ENCODE measurements around the gene UBR4. TPM values are rescaled to one million over a fixed set of nuclear protein-coding genes. Genes with fewer than 3 reads are reported as not detected.

The UBR4 gene
- polyA plus RNA-seq, 2 of the 4 experiments (the other 2 are of a cell fraction), result 55.8 to 74.3 TPM

DNA sequence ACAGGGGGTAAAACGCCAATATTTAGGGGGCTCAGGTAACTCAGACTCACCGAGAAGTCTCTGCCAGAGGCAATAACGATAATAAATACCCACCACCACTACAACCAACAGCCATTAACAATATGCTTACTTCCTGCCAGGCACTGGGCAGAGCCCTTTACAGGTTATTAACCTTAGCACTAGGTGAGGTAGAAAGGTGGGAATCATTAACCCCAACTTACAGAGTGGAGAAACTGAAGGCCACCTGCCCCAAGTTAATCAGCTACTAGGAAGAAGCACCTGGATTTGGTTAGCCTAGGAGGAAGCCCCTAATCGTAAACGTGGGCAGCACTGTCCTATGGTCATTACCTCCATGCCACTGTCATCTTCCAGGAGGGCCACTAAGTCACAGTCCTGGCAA is 110.0 kb downstream of the UBR4 start (continued):
- TF ChIP-seq, protein P1, sequence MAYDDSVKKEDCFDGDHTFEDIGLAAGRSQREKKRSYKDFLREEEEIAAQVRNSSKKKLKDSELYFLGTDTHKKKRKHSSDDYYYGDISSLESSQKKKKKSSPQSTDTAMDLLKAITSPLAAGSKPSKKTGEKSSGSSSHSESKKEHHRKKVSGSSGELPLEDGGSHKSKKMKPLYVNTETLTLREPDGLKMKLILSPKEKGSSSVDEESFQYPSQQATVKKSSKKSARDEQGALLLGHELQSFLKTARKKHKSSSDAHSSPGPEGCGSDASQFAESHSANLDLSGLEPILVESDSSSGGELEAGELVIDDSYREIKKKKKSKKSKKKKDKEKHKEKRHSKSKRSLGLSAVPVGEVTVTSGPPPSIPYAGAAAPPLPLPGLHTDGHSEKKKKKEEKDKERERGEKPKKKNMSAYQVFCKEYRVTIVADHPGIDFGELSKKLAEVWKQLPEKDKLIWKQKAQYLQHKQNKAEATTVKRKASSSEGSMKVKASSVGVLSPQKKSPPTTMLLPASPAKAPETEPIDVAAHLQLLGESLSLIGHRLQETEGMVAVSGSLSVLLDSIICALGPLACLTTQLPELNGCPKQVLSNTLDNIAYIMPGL (CRISPR knock-in tag; IDR thresholded peaks at IDR 0.05; ENCODE audit: borderline replicate concordance), result no peak
- TF ChIP-seq NPAS2 (CRISPR knock-in tag; IDR thresholded peaks at IDR 0.05; ENCODE audit: borderline replicate concordance), result no peak
- no peak for TF ChIP-seq FOSB (CRISPR knock-in tag; IDR thresholded peaks at IDR 0.05)
- TF ChIP-seq BHLHE40 (IDR thresholded peaks at IDR 0.05; ENCODE audit: low read depth, low read length), result no peak
- no peak for TF ChIP-seq NFE2L2 (conservative IDR thresholded peaks at IDR 0.05; ENCODE audit: low read length)
- no peak for TF ChIP-seq ZC3H11A (IDR thresholded peaks at IDR 0.05)

DNA sequence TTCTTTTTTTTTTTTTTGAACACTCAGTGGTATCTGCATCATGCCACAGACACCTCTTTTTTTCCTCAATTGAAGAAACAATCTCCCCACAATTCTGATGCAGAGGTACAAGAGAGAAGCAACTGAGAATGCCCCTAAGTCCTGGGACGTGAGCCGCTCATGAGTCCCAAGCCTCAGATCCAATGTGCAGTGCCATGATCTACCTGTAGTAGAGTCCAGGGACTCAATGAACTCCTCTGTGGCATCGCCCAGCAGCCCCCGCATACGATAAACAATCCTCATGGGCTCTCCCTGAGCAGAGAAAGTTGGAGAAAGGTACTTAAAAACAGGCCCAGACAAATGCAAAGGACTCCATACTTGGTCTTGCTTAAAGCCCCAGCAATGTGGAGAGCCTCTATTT is 113.1 kb downstream of the UBR4 start:
- POLR2A ChIA-PET, result interaction anchor here (0.7 kb wide), 1 partner anchor 55 kb away, joined by 3 read pairs; no protein-coding TSS in a partner anchor
- Histone ChIP-seq H3K27ac (no peak overlapping the region), H3K4me2 (no peak overlapping the region), H3K4me3 (no peak overlapping the region), H3K4me1 (peaks cover 11% of the 10 kb centered on the region), H3K9me3 (no peaks in the 10 kb centered on the region)
- 89% methylated on average over 5 of the region's 5 CpGs for WGBS (ENCODE audit: missing lambda C conversion rate)
- FAIRE-seq (no peak), DNase-seq (ENCODE audit: low read depth in 1 of 2, low spot score in 1 of 2) (no peak), ATAC-seq (peak; percentile 55 to 57; a peak in 3 of 6 replicates)
- TF ChIP-seq, protein P2, sequence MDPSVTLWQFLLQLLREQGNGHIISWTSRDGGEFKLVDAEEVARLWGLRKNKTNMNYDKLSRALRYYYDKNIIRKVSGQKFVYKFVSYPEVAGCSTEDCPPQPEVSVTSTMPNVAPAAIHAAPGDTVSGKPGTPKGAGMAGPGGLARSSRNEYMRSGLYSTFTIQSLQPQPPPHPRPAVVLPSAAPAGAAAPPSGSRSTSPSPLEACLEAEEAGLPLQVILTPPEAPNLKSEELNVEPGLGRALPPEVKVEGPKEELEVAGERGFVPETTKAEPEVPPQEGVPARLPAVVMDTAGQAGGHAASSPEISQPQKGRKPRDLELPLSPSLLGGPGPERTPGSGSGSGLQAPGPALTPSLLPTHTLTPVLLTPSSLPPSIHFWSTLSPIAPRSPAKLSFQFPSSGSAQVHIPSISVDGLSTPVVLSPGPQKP (IDR thresholded peaks at IDR 0.05; ENCODE audit: low read depth, low read length), result no peak
- no peak for TF ChIP-seq CEBPB (IDR thresholded peaks at IDR 0.05)
- no peak for TF ChIP-seq ZC3H11A (IDR thresholded peaks at IDR 0.05)
- TF ChIP-seq ESRRA (IDR thresholded peaks at IDR 0.05; ENCODE audit: borderline replicate concordance, low read length), result no peak
- TF ChIP-seq POLR2AphosphoS2 (conservative IDR thresholded peaks at IDR 0.05; ENCODE audit: low read length), result no peak
- no peak for TF ChIP-seq TFCP2L1 (CRISPR knock-in tag; IDR thresholded peaks at IDR 0.05)
- TF ChIP-seq JUNB (IDR thresholded peaks at IDR 0.05), result no peak
- TF ChIP-seq MAFK (IDR thresholded peaks at IDR 0.05; ENCODE audit: partially characterized antibody), result no peak
- TF ChIP-seq CHD2 (IDR thresholded peaks at IDR 0.05; ENCODE audit: low read length, partially characterized antibody), result no peak
- no peak for TF ChIP-seq RFX5 (IDR thresholded peaks at IDR 0.05)
- no peak for TF ChIP-seq TP53 (CRISPR knock-in tag; IDR thresholded peaks at IDR 0.05)
- TF ChIP-seq RCOR1 (IDR thresholded peaks at IDR 0.05; ENCODE audit: low read depth, low read length), result no peak
- no peak for TF ChIP-seq EP300 (IDR thresholded peaks at IDR 0.05)
- no peak for TF ChIP-seq ZNF302 (CRISPR knock-in tag; IDR thresholded peaks at IDR 0.05)
- CTCF ChIA-PET, result interaction anchor here (0.6 to 15.2 kb wide), 21 partner anchors 8 to 249 kb away, joined by 3 to 319 read pairs (median 8); partner anchors contain the start of gene ALDH4A1

DNA sequence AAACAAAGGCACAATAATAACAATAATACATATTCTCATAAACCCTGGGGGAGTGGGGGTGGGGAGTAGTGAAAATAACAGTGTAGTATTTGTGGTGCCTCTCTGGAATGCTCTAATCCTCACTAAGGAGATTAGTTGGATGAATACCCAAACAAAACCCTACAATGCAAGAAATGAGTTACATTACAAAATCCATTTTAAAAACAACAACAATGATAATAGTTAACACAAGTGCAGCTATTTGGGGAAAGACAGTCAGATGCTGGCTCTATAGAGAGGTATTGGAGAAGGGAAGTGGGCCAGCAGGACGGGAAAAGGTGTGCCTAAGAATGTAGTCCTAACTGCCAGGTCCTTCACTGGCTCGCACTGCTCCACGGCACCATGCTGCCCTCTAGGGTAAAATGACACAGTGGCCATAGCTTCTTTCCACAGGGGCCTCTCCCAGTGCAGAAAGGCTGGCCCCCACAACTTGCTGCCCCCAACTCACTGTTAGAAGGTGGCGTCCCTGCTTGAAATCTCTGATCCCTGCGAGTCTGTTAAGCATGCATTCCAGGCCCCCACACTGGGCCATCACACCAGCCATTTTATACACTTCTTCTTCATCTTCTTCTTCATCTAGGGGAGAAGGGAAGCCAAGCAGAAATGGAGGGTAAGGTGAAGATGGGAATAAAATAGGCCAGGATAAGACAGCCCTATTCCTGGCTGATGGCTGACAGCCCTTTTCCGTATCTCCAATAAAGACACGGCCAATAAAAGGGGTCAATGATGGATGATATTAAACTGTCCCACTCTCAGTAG is 113.8 kb downstream of the UBR4 start:
- Histone ChIP-seq H3K4me1 (peaks cover 15% of the 10 kb centered on the region), H3K27ac (peak overlapping the region; percentile 4 to 71; a peak in 5 of 6 replicates), H3K9me3 (no peaks in the 10 kb centered on the region), H3K4me3 (no peak overlapping the region), H3K4me2 (no peak overlapping the region)
- 36% methylated on average over 7 of the region's 7 CpGs for WGBS (ENCODE audit: missing lambda C conversion rate)
- TF ChIP-seq RAD21 (conservative IDR thresholded peaks at IDR 0.05 in 1 of 2, IDR thresholded peaks at IDR 0.05 in 1 of 2) (peak; percentile 88 to 90), SMC3 (IDR thresholded peaks at IDR 0.05) (peak; percentile 83), PHF8 (IDR thresholded peaks at IDR 0.05; ENCODE audit: borderline replicate concordance, low read depth) (no peak), CBX2 (IDR thresholded peaks at IDR 0.05; ENCODE audit: borderline replicate concordance, low read depth) (no peak)
- TF ChIP-seq, protein P3, sequence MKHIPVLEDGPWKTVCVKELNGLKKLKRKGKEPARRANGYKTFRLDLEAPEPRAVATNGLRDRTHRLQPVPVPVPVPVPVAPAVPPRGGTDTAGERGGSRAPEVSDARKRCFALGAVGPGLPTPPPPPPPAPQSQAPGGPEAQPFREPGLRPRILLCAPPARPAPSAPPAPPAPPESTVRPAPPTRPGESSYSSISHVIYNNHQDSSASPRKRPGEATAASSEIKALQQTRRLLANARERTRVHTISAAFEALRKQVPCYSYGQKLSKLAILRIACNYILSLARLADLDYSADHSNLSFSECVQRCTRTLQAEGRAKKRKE (CRISPR knock-in tag; IDR thresholded peaks at IDR 0.05; ENCODE audit: low read depth), result no peak
- TF ChIP-seq, protein P4, sequence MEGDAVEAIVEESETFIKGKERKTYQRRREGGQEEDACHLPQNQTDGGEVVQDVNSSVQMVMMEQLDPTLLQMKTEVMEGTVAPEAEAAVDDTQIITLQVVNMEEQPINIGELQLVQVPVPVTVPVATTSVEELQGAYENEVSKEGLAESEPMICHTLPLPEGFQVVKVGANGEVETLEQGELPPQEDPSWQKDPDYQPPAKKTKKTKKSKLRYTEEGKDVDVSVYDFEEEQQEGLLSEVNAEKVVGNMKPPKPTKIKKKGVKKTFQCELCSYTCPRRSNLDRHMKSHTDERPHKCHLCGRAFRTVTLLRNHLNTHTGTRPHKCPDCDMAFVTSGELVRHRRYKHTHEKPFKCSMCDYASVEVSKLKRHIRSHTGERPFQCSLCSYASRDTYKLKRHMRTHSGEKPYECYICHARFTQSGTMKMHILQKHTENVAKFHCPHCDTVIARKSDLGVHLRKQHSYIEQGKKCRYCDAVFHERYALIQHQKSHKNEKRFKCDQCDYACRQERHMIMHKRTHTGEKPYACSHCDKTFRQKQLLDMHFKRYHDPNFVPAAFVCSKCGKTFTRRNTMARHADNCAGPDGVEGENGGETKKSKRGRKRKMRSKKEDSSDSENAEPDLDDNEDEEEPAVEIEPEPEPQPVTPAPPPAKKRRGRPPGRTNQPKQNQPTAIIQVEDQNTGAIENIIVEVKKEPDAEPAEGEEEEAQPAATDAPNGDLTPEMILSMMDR (IDR thresholded peaks at IDR 0.05), result peak; percentile 69
- ATAC-seq, result peak; percentile 93 to 94
- peak; percentile 56 to 71 for DNase-seq (ENCODE audit: low read depth in 1 of 2, low spot score in 1 of 2)
- ChIA-PET CTCF (interaction anchor here (0.6 to 15.2 kb wide), 42 partner anchors 8 to 499 kb away, joined by 3 to 319 read pairs (median 5); partner anchors contain the start of gene ALDH4A1), POLR2A (interaction anchor here (0.6 to 0.7 kb wide), 2 partner anchors 55 to 150 kb away, joined by 3 to 6 read pairs; no protein-coding TSS in a partner anchor)
- no peak for FAIRE-seq
